ENCODE data around the gene ASB4.

ASB4 gene

DNA sequence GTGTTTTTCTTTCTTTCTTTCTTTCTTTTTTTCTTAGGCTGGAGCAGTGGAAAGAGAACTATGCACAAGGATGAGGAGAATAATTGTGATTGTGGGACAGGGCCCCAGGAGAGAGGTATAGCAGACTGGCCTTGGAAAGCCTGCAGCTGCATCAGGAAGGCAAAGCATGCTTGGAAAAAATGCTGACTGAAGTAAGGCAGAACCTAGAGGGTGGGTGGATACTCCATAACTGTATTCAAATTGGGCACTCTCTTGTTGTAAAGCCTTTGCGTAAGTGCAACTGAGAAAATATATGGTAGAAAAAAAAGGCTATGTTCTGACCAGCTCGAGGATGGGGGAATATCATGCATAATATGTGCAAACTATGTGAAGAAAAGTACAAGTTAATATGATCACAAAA, 71.0 kb downstream of the ASB4 start:
- DNase-seq = no peak

DNA sequence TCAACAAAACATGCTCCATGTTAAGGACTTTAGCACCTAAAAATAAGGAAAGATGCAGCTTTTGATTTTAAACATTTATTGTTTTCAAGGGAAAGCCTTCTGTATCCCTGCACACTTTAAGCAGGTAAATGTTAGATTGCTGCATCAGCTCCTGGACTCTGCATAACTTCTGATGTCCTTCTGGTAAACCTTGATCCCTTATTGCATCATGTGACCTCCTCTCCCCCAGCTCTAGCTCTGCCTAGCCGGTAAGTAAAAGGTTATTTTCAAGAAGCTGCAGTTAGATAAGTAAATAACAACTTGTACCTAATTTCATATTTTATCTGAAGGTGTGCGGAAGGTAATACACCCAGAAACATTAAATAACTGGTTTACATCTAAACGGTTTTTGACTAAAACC, 73.1 kb downstream of the ASB4 start:
- no peak for DNase-seq

GRCh38 chr7:95560674-95561073, 74.9 kb downstream of the ASB4 start:
- no peak for DNase-seq

DNA sequence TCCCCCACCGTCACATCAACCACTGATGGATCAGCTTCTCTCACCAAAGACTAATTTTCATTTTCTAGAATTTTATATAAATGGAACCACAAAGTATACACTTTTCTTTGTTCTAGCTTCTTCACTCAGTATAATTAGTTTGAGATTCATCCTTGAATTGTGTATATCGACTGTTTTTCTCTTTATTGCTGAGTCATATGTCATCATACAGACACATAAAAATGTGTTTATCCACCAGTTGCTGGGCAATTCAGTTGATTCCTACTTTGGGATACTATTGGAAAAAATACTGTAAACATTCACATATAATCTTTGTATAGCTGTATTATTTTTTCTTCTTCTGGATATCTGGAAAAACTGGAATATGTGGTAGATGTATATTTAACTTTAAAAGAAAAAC, 84.0 kb downstream of the ASB4 start:
- no peak for DNase-seq

DNA sequence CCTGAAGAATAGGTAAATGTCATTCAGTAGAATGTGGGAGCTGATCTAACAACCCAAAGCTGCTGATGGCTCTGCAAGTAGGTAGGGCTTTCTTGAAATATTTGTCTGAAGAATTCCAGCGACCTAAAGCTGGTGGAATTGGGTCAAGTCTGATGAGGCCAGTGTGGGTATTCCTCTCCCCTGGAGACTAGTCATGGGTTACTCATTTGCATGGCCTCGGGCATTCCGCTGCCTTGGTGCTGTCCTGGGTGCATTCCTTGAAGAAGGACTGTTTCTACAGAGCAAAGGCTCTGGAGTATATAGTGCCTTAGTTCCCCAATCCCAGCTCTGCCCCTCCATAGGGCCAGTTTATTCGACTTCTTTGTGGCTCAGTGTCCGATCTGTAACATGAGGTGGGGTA, 91.4 kb downstream of the ASB4 start:
- DNase-seq = no peak

DNA sequence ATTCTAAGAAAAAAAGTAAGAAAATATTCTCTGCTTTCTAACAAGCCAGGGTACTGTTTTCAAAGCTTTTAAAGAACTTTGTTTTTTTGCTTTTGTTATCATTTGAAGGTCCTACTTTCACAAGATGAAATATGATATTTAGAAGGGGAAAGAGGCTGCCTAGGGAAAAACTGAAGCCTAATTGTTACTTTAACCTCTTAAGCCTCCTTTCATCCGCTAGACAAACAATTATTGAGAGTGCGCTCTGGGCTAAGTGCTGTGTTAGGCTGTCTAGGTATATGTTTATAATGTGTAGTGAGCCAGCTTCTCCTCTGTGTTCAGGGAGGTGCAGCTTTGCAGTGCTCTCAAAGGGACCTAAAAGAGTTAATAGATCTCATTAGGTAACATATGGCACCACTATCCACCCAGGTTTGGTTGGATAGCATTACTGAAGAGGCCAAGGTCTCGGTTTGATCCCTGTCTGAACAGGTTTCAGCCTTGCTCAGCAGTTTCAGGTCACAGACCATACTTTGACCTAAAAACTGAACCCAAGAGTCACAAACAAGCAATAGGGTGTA, 92.6 kb downstream of the ASB4 start:
- DNase-seq = no peak

GRCh38 chr7:95579318-95579717, 93.6 kb downstream of the ASB4 start:
- no peak for DNase-seq

- no peak for DNase-seq
Observed at GRCh38 chr7:95581467-95581866, 95.7 kb downstream of the ASB4 start.

GRCh38 chr7:95582578-95583293, 97.0 kb downstream of the ASB4 start:
- no peak for DNase-seq

DNA sequence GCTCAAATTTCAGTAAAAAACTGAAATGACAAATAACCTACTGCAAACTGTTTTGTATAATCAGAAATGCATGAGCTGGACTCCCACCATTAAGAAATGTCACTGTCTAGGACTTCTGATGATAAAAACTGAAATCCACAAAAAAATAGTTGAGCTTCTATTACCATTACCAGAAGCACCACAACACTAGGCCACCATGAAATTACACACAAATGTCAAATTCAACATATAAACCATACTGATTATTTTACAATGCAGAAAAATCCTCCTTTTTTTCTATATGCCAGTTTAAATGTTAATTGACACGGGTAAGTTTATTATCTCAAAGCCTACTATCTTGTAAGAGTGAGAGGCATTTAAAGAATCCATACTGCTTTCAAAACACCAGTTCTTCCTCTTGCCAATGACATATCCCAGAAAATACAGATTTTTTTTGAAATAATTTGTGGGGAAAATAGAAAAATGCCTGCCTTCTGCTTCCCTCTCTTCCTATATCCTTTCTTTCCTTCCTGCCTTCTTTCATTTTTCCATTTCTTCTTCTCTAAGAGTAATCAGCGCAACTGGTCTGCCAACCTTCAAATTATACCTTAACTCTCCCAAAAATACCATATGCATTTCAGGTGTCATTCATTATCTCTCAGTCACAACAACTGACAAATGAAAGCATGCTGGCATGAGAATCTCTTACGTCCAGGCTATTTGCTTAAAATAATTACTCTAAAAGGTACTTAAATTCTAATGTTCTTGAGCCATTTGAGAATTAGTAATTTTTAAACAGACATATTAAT, 98.3 kb downstream of the ASB4 start:
- no peak for DNase-seq

GRCh38 chr7:95584769-95585425, 99.2 kb downstream of the ASB4 start:
- no peak for DNase-seq

GRCh38 chr7:95585426-95585789, 99.7 kb downstream of the ASB4 start:
- no peak for DNase-seq

GRCh38 chr7:95586951-95587301, 101.2 kb downstream of the ASB4 start:
- DNase-seq = no peak

DNA sequence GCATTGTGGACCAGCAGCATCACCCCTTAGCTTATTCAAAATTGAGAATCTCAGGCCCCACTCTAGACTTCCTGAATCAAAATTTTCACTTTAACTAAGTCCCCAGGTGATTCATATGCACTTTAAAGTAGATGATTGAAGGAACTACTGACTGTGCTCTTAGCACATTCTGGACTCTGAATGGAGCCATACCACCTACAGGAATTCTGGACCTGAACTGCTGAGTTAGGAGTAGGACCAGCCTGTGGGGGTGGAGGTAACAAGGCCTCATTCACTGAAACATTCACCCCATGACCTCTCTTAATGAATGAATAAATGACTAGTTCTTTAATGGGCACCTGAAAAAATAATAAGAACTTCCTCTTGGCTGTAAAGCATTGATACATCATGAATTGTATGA, 103.3 kb downstream of the ASB4 start:
- DNase-seq = no peak

DNA sequence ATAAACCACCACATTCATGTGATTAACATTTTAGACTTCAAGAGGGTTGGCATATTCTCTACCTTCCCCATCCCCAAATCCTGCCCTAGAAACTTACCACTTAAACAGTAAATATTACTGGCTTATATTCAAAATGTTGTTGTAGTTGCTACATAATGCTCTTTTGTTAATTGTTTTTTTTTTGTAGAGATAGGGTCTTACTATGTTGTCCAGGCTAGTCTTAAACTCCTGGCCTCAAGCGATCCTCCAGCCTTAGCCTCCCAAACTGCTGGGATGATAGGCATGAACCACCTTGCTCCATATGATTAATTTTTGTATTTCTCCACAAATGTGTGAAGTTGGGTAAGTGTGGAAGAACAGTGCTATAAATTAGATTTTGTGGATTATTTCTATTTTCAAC, 104.0 kb downstream of the ASB4 start:
- no peak for DNase-seq
